Activated CD4-positive, alpha-beta T cell treated with anti-CD3 and anti-CD28 coated beads, Interleukin-2, amount 50 U/mL, for 1 hour (primary cell): ENCODE measurements around the gene MFAP5.
A peak's percentile ranks its signal among the peaks of the same experiment; 100 is the strongest.
"Not testable (repeated sequence)": the region's sequence is repeated elsewhere in the genome, so short reads cannot be mapped to it uniquely, and the experiment has no call there.

Experiments used
- DNase-seq: peaks from one replicate; pipeline ENCODE4 v3.0.0-alpha.2; 2020

MFAP5 gene

DNA sequence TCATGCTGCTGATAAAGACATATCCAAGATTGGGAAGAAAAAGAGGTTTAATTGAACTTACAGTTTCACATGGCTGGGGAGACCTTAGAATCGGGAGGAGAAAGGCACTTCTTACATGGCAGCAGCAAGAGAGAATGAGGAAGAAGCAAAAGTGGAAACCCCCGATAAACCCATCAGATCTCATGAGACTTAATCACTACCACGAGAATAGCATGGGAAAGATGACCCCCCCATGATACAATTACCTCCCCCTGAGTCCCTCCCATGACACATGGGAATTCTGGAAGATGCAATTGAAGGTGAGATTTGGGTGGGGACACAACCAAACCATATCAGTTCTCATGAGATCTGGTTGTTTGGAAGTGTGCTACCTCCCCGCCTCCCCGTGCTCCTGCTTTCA is 9.8 kb upstream of the MFAP5 start:
- no peak for DNase-seq

DNA sequence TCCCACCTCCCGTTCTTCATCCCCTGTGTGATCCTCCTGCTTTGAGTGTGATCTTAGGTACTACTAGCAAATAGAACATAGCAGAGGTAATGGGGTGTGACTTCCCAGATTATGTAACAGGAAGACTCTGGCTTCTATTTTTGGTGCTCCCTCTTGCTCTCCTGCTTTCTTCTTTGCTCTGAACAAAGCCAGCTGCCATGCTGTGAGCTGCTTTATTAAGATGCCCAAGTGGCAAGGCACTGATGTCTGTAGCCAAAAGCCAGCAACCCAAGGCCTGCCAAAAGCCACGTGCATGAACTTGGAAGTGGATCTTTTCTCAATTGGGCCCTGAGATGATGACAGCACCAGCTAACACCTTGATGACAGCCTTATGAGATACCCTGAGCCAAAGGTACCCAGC is 5.8 kb upstream of the MFAP5 start:
- no peak for DNase-seq

DNA sequence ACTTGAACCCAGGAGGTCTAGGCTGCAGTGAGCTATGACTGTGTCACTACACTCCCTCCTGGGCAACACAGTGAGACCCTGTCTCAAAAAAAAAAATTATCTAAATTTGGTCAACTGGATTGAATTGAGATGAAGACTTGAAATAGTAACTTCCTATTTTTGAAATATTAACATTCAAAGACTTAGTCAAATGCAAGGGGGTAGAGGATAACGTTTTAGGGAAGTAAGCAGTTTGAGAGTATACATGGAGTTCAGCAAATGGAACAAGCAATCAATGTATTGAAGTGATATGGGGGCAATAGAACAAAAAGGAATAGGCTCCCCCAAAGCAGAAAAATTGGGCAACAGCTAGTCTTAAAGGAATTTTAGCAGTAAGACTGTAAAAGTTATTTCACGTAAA is 4.6 kb upstream of the MFAP5 start:
- DNase-seq = no peak

DNA sequence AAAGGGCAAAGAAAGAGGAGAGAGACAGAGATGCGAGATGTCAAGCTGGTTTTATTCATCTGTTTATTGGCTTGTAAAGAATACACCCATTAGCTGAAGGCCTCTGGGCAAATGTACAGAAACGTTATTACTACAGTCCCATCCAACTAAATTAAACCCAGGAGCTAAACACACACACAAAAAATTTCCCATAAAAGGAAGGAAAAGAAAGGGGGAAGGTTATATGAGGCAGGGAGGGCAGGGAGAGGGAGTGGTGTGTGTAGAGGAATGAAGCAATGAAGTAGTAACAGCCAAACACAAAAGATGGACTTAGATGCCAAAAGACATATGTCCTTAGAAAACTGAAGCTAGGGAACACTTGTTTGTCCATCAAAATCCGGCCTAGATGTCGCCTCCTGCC is 3.1 kb upstream of the MFAP5 start:
- DNase-seq = no peak

GRCh38 chr12:8664228-8664913 is 1.7 kb upstream of the MFAP5 start:
- DNase-seq = no peak

DNA sequence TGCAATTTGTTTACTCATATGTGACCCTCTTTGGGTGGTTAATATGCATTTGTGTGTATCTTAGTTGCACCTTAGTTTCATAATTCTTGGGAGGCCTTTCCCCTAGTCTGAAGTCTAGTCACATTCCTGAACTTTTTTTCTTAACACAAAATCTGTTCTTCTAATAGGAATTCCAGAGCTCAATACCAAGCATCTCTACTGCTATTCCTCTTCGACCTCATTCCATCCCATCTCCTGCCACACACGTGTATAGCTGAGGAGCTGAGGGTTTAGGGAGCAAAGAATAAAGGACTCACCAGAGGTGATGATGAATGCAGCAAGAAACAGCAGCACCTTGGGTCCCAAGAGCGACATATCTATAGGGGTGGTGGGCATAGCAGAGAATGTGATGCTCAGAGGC is 875 bp downstream of the MFAP5 start:
- no peak for DNase-seq

GRCh38 chr12:8661016-8661415 is 1.6 kb downstream of the MFAP5 start:
- no peak for DNase-seq

DNA sequence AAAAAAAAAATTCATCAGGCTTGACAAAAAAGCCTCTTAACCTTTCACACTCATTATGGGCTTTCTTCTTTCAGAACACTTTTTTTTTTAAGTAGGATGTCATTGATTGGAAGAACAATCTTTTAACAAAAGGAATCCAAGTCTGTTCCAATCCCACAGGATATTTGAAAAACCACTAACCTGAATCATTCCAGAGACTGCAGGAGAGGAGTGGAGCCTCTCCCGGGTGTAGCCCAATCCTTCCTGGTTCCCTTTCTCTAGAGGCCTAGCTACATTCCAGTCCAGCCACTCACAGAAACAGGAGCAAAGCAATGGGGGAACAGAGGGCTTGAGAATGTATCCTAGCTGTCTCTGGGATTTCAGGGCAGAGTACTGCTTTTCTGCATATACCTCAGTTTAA is 4.3 kb downstream of the MFAP5 start:
- no peak for DNase-seq

DNA sequence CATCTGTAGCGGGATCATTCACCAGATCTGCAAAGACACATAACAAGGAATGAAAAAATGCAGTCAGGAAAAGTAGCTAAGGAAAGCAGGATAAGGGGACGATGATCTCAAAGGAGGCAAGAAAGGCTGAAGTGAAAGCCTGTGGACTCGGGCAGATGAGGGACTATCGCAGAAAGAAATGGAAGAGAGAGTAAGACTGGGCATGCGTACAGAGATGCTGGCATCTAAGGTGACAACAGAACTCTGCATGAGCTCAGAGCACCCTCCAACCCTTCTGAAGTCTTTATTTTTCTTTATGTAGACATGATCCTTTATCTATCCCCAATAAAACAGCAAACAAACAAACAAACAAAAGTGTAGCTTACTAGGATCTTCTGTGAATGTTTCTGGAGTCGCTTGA is 7.2 kb downstream of the MFAP5 start:
- DNase-seq = no peak

DNA sequence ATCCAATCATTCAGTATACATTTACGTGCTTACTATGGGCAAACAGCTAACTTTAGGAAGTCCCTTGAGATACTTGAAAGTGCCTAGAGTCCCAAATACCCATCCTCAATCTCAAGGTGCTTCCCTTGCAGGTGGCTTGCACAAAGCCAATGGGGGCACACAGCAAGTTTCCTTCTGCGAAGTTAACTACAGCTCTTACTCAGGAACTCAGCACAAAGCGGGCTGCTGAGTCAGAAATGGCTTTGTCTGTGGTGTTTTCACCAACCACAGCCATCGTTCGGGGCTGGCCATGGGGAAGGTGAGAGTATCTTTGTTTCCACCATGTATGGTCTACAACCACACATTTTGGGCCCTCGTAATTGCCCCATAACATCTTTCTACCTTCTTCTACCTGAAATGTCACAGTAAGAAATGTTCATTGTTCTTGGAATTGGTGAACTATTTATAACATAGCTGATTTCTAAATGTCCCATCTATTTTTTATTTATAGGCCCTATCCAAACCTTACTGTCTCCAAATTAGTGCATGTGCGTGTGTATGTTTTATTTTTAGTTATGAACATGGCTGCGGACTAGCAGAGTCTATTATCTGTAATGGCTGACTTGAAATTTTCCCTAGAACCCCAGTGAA is 13.9 kb downstream of the MFAP5 start:
- DNase-seq = peak; percentile 15

- no peak for DNase-seq
These were observed 14.7 kb downstream of the MFAP5 start for GRCh38 chr12:8647968-8648367.

DNA sequence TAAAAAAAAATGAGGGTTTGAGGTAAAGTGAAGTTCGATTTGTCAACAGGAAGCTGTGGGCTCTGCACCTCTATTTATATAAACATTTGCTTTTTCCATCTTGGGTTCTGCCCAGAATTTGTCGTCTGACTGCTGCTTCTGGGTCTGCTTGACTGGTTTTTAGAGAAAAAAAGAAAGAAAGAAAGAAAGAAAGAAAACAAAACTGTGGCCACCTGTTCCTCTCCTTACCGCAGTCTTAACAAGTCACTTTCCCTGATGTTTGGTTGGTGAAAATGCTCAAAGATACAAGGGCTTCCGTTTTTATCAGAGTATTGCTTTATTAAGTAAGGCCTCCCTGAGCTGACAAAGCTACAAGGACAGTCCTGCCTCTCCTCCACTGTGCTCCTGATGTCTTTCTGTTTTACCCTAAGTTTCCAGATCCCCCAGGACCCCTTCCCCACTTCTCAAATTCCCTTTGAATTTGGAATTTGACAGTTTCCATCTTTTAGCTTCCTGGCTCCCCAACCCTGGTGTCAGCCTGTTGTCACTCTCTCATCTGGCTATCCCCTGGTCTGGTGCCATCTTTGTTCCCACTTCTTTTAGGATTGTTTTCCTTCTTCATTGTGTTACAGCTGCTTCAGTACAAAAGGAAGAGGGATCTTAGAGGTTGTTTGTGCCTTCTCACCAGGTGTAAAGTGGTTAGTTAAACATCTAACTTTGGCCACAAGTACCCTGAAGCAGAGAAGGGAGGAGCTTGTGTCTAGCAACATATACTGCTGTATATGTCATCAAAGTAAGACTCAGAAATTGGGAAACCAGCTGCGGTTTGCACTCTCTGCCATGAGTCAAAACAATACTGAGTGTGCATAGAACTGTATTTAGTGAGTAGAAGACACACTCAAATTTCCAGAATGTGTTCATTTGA is 18.0 kb downstream of the MFAP5 start:
- DNase-seq = peak; percentile 26

DNA sequence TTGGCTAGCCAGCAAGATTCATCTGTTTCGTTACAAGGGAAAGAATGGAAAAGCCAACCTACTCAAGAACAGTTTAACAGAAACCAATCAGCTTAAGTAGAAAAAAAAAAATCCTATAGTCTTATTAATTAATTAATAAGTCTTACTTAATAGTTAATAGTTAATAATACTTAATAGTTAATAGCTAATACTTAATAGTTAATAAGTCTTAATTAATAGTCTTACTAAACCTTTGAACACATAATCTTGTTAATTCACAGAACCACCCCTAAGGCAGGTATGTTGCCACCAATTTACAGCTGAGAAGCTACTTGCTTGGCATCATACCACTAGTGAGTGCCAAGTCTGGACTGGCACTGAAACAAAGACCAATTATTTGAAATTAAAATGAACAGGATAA is 19.9 kb downstream of the MFAP5 start:
- DNase-seq = no peak

DNA sequence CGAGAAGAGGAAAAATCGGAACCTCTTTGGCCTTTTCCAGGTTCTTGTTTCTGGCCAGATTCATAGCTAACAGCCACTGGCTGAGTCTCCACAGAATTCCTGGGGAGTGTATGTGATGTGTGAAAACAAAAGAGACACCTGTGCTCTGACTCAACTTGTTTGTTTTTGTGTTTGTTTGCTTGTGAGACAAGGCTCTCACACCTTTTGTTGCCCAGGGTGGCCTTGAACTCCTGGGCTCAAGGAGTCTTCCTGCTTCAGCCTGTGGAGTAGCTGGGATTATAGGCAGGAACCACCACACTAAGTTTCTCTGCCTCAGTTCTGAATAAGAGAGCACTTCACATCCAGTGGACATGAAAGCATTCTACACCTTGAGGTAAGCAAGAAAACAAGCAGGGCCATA is 22.7 kb downstream of the MFAP5 start:
- no peak for DNase-seq

GRCh38 chr12:8638951-8639350 is 23.7 kb downstream of the MFAP5 start:
- DNase-seq = no peak

DNA sequence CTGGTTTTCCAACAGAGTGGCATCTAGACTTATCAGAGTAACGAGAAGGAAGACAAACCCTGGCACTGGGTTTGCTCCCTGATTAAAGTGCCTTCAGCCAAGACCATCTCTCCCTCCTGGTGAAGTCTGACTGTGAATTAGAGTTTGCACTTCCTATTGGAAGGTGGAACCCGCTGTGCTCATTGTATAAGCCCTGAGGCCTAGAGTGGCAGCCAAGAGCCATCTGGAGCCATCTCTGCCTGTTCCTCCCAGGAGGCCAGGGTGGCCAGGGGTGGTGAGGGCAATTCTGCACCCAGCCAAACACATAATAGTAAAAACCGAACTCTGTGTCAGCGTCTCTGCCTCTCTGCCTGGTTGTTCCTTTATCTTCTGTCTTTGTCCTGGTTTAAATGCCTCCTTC is 25.0 kb downstream of the MFAP5 start:
- DNase-seq = no peak

GRCh38 chr12:8637244-8637643 is 25.4 kb downstream of the MFAP5 start:
- no peak for DNase-seq

DNA sequence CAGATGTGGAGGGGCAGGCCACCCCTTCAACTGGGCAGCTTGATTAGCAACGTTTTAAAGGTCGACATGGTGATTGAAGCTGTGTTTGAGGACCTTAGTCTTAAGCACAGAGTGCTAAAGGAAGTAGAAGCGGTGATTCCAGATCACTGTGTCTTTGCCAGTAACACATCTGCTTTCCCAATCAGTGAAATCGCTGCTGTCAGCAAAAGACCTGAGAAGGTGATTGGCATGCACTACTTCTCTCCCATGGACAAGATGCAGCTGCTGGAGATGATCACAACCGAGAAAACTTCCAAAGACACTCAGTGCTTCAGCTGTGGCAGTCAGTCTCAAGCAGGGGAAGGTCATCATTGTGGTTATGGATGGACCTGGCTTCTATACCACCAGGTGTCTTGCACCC is 26.0 kb downstream of the MFAP5 start:
- DNase-seq = no peak

GRCh38 chr12:8636007-8636346 is 26.6 kb downstream of the MFAP5 start:
- not testable (repeated sequence) for DNase-seq

DNA sequence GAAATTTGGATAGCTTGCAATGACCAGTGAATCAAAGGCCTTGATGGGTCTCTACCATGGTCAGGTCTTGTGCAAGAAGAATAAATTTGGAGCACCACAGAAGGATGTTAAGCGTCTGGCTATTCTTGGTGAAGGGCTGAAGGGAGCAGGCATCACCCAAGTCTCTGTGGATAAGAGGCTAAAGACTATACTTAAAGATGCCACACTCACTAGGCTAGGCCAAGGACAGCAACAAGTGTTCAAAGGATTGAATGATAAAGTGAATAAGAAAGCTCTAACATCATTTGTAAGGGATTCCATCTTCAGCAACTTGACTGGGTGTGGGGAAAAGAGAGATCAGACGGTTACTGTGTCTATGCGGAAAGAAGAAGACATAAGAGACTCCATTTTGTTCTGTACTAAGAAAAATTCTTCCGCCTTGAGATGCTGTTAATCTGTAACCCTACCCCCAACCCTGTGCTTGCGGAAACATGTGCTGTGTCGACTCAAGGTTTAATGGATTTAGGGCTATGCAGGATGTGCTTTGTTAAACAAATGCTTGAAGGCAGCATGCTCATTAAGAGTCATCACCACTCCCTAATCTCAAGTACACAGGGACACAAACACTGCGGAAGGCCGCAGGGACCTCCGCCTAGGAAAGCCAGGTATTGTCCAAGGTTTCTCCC is 27.2 kb downstream of the MFAP5 start:
- DNase-seq = not testable (repeated sequence)

DNA sequence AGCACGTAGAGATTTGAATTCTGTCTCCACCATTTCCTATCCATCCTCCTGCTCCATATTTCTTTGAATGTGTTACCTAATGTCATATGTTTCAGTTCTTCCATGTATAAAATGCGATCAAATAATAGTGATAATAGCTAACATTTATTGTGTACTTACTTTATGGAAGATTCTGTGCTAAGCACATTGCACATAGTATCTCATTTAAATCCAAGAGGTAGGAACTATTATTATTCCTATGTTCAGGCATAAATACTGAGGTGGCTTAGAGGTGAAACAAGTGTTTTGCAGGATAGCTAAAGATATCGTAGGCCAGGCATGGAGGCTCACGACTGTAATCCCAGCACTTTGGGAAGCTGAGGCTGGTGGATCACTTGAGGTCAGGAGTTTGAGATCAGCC is 32.5 kb downstream of the MFAP5 start:
- DNase-seq = no peak

- no peak for DNase-seq
These were observed 33.1 kb downstream of the MFAP5 start for GRCh38 chr12:8629486-8630033.

GRCh38 chr12:8628731-8629130 is 33.9 kb downstream of the MFAP5 start:
- no peak for DNase-seq
